ENCODE data around the gene ADH1B.

- TF ChIP-seq EZH2 (IDR thresholded peaks at IDR 0.05; ENCODE audit: borderline replicate concordance, low read depth, low read length, severe bottlenecking) (no peak), CTCF (IDR thresholded peaks at IDR 0.05; ENCODE audit: borderline replicate concordance, extremely low read depth, low read length, poor library complexity, severe bottlenecking) (no peak)
These were observed 35.8 kb downstream of the ADH1B start for GRCh38 chr4:99285387-99285786.
